Activated CD4-positive, alpha-beta T cell treated with anti-CD3 and anti-CD28 coated beads, Interleukin-2, amount 10 ng/mL, durations not matched to agents 7 days and 5 days (primary cell): ENCODE measurements around the gene RASGRP1. TPM values are rescaled to one million over a fixed set of nuclear protein-coding genes. Genes with fewer than 3 reads are reported as not detected.

Experiments
- CTCF ChIA-PET: fragments of 350-600 bp; sonication (Branson Sonifier 250); formaldehyde crosslinking; loops from one replicate; lab custom pipeline; 2021; ENCODE audit warnings: antibody characterized with exemption; lab: Charles Lee
- POLR2A ChIA-PET: fragments of 350-600 bp; sonication (Branson Sonifier 250); formaldehyde crosslinking; loops from one replicate; lab custom pipeline; 2021; ENCODE audit warnings: antibody characterized with exemption; lab: Charles Lee
- DNase-seq: peaks from one replicate; pipeline ENCODE4 v3.0.0-alpha.2; 2020
- H3K27ac Mint-ChIP-seq: one replicate; pipeline ENCODE4 v1.8.0; 2021; ENCODE audit warnings: mild to moderate bottlenecking, moderate library complexity, mixed read lengths
- H3K27me3 Mint-ChIP-seq: one replicate; pipeline ENCODE4 v1.8.0; 2021; ENCODE audit warnings: mixed read lengths
- H3K36me3 Mint-ChIP-seq: one replicate; pipeline ENCODE4 v1.8.0; 2021; ENCODE audit warnings: low read depth, mixed read lengths
- H3K4me1 Mint-ChIP-seq: one replicate; pipeline ENCODE4 v1.8.0; 2021; ENCODE audit warnings: mixed read lengths
- H3K4me3 Mint-ChIP-seq: one replicate; pipeline ENCODE4 v1.8.0; 2021; ENCODE audit warnings: mild to moderate bottlenecking, moderate library complexity, mixed read lengths
- H3K9me3 Mint-ChIP-seq: one replicate; pipeline ENCODE4 v1.8.0; 2021; ENCODE audit warnings: mixed read lengths
- total RNA-seq, 2 experiments: library from RNA; stranded (reverse); gene quantifications; one replicate each; pipeline ENCODE4 v1.2.3, GENCODE V29; 2021

Gene RASGRP1
- total RNA-seq, 2 experiments from 2014 or later = 185 to 204 TPM

GRCh38 chr15:38563723-38564519 lies 693 bp downstream of the RASGRP1 start:
- Mint-ChIP-seq H3K4me3 (peak overlapping the region; percentile 98), H3K4me1 (peaks cover 57% of the 10 kb centered on the region), H3K27me3 (no peaks in the 10 kb centered on the region), H3K36me3 (peaks cover 53% of the 10 kb centered on the region), H3K9me3 (peaks cover 2% of the 10 kb centered on the region), H3K27ac (peak overlapping the region; percentile 95)
- DNase-seq = peak; percentile 86
- ChIA-PET CTCF (interaction anchor here (0.7 to 9.6 kb wide), 56 partner anchors 9 to 159 kb away, joined by 3 to 194 read pairs (median 6); no protein-coding TSS in a partner anchor), POLR2A (interaction anchor here (0.9 to 2.3 kb wide), 11 partner anchors 29 to 135 kb away, joined by 3 to 20 read pairs (median 6); no protein-coding TSS in a partner anchor)

GRCh38 chr15:38562278-38562677 lies 2.3 kb downstream of the RASGRP1 start:
- peaks cover 65% of the 10 kb centered on the region for H3K4me1 Mint-ChIP-seq
- H3K9me3 Mint-ChIP-seq = no peaks in the 10 kb centered on the region
- peak; percentile 15 for DNase-seq
- H3K4me3 Mint-ChIP-seq = peak overlapping the region; percentile 98
- CTCF ChIA-PET = interaction anchor here (1.0 to 9.6 kb wide), 6 partner anchors 12 to 127 kb away, joined by 3 to 194 read pairs (median 4); no protein-coding TSS in a partner anchor
- POLR2A ChIA-PET = interaction anchor here (2.3 kb wide), 1 partner anchor 49 kb away, joined by 19 read pairs; no protein-coding TSS in a partner anchor
- H3K27ac Mint-ChIP-seq = peak overlapping the region; percentile 95
- H3K27me3 Mint-ChIP-seq = no peaks in the 10 kb centered on the region
- peaks cover 66% of the 10 kb centered on the region for H3K36me3 Mint-ChIP-seq

GRCh38 chr15:38560456-38560926 lies 4.1 kb downstream of the RASGRP1 start:
- ChIA-PET CTCF (interaction anchor here (0.6 to 9.6 kb wide), 11 partner anchors 19 to 1084 kb away, joined by 3 to 194 read pairs (median 5); no protein-coding TSS in a partner anchor), POLR2A (interaction anchor here (0.6 to 2.1 kb wide), 6 partner anchors 53 to 128 kb away, joined by 3 to 7 read pairs (median 3); no protein-coding TSS in a partner anchor)
- Mint-ChIP-seq H3K36me3 (peaks cover 84% of the 10 kb centered on the region), H3K27ac (peak overlapping the region; percentile 95), H3K4me3 (peak overlapping the region; percentile 98), H3K4me1 (peaks cover 67% of the 10 kb centered on the region), H3K9me3 (no peaks in the 10 kb centered on the region), H3K27me3 (no peaks in the 10 kb centered on the region)
- DNase-seq = peak; percentile 34

GRCh38 chr15:38559636-38560307 lies 4.8 kb downstream of the RASGRP1 start:
- Mint-ChIP-seq H3K4me3 (peak overlapping the region; percentile 98), H3K27ac (peak overlapping the region; percentile 95), H3K27me3 (no peaks in the 10 kb centered on the region), H3K36me3 (peaks cover 91% of the 10 kb centered on the region), H3K9me3 (no peaks in the 10 kb centered on the region), H3K4me1 (peaks cover 69% of the 10 kb centered on the region)
- DNase-seq = no peak
- CTCF ChIA-PET = interaction anchor here (0.6 to 9.6 kb wide), 10 partner anchors 18 to 1085 kb away, joined by 3 to 194 read pairs (median 4); no protein-coding TSS in a partner anchor
- POLR2A ChIA-PET = interaction anchor here (0.6 to 2.1 kb wide), 5 partner anchors 19 to 127 kb away, joined by 3 to 7 read pairs (median 3); no protein-coding TSS in a partner anchor

GRCh38 chr15:38559131-38559530 lies 5.5 kb downstream of the RASGRP1 start:
- Mint-ChIP-seq H3K27me3 (no peaks in the 10 kb centered on the region), H3K27ac (peak overlapping the region; percentile 95)

GRCh38 chr15:38558372-38559059 lies 6.1 kb downstream of the RASGRP1 start:
- no peak for DNase-seq
- Mint-ChIP-seq H3K4me1 (peaks cover 81% of the 10 kb centered on the region), H3K9me3 (no peaks in the 10 kb centered on the region), H3K27me3 (no peaks in the 10 kb centered on the region), H3K4me3 (peak overlapping the region; percentile 98), H3K27ac (peak overlapping the region; percentile 95), H3K36me3 (peaks cover 97% of the 10 kb centered on the region)
- ChIA-PET CTCF (interaction anchor here (1.4 to 9.6 kb wide), 2 partner anchors 37 to 131 kb away, joined by 3 to 194 read pairs; no protein-coding TSS in a partner anchor), POLR2A (interaction anchor here (0.9 to 2.1 kb wide), 2 partner anchors 18 to 128 kb away, joined by 3 to 7 read pairs; no protein-coding TSS in a partner anchor)

More at GRCh38 chr15:38559131-38559530, 5.5 kb downstream of the RASGRP1 start:
- Mint-ChIP-seq H3K36me3 (peaks cover 95% of the 10 kb centered on the region), H3K4me3 (peak overlapping the region; percentile 98), H3K4me1 (peaks cover 75% of the 10 kb centered on the region), H3K9me3 (no peaks in the 10 kb centered on the region)
- CTCF ChIA-PET = interaction anchor here (1.2 to 9.6 kb wide), 4 partner anchors 18 to 137 kb away, joined by 3 to 194 read pairs (median 6); no protein-coding TSS in a partner anchor
- POLR2A ChIA-PET = interaction anchor here (0.6 to 2.1 kb wide), 3 partner anchors 18 to 127 kb away, joined by 3 to 7 read pairs (median 4); no protein-coding TSS in a partner anchor
- no peak for DNase-seq

- Mint-ChIP-seq H3K27me3 (no peaks in the 10 kb centered on the region), H3K36me3 (peaks cover 97% of the 10 kb centered on the region), H3K4me1 (peaks cover 87% of the 10 kb centered on the region), H3K9me3 (no peaks in the 10 kb centered on the region), H3K27ac (peak overlapping the region; percentile 95), H3K4me3 (peak overlapping the region; percentile 98)
- POLR2A ChIA-PET = interaction anchor here (0.6 to 0.7 kb wide), 2 partner anchors 9 to 54 kb away, joined by 3 read pairs; no protein-coding TSS in a partner anchor
- CTCF ChIA-PET = no interaction called here
- DNase-seq = peak; percentile 31
These were observed 6.7 kb downstream of the RASGRP1 start for GRCh38 chr15:38557921-38558320.

GRCh38 chr15:38555686-38556334 lies 8.8 kb downstream of the RASGRP1 start:
- Mint-ChIP-seq H3K27me3 (no peaks in the 10 kb centered on the region), H3K4me3 (peak overlapping the region; percentile 18), H3K36me3 (peaks cover 93% of the 10 kb centered on the region), H3K9me3 (no peaks in the 10 kb centered on the region), H3K27ac (peak overlapping the region; percentile 87), H3K4me1 (peaks cover 94% of the 10 kb centered on the region)
- POLR2A ChIA-PET = no interaction called here
- CTCF ChIA-PET = interaction anchor here (5.2 kb wide), 1 partner anchor 9 kb away, joined by 37 read pairs; the partner anchor contains the start of gene RASGRP1
- DNase-seq = no peak

- CTCF ChIA-PET = interaction anchor here (0.9 to 5.2 kb wide), 6 partner anchors 10 to 136 kb away, joined by 3 to 37 read pairs (median 3); partner anchors contain the start of gene RASGRP1
- POLR2A ChIA-PET = no interaction called here
- Mint-ChIP-seq H3K27ac (peak overlapping the region; percentile 38), H3K36me3 (peaks cover 87% of the 10 kb centered on the region), H3K27me3 (no peaks in the 10 kb centered on the region), H3K4me1 (peaks cover 88% of the 10 kb centered on the region), H3K4me3 (peak overlapping the region; percentile 0), H3K9me3 (no peaks in the 10 kb centered on the region)
- DNase-seq = peak; percentile 13
These were observed 10.3 kb downstream of the RASGRP1 start for GRCh38 chr15:38554354-38554753.

- DNase-seq = no peak
- Mint-ChIP-seq H3K36me3 (peaks cover 87% of the 10 kb centered on the region), H3K27ac (peak overlapping the region; percentile 7), H3K4me3 (no peak overlapping the region), H3K9me3 (no peaks in the 10 kb centered on the region), H3K4me1 (peaks cover 86% of the 10 kb centered on the region), H3K27me3 (no peaks in the 10 kb centered on the region)
- POLR2A ChIA-PET = no interaction called here
- CTCF ChIA-PET = interaction anchor here (0.9 to 5.2 kb wide), 9 partner anchors 11 to 147 kb away, joined by 3 to 37 read pairs (median 4); partner anchors contain the start of gene RASGRP1
These were observed 11.5 kb downstream of the RASGRP1 start for GRCh38 chr15:38553071-38553470.
